ENCODE measurements around the gene CUL4A. TPM values are rescaled to one million over a fixed set of nuclear protein-coding genes. Genes with fewer than 3 reads are reported as not detected.

CUL4A gene
- total RNA-seq, 4 donors from 2014 or later: 55.8 to 110 (median 76.8) TPM

DNA sequence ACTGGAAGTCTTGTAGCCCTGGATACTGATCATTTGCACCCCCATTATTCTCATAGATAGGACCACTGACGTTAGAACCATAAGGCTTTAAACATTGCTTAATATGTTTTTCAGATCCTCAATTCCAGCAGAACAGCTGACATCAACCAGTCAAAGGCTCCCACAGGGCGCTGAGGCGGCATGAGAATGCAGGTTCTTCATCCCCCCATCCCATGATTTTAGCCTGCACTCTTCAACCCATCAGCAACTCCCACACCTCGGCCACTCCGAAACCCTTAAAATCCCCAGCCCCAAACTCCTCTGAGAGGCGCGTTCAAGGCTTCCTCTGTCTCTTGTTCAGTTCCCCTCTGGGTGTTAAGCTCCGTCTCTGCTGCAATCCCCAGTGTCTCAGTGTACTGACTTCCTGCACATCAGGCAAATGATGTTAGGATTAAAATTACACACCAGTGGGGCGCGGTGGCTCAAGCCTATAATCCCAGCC lies 63.3 kb downstream of the CUL4A start:
- Histone ChIP-seq H3K4me1 (peaks cover 0 to 21% (median 3%) of the 10 kb centered on the region in 3 donors), H3K9me3 (no peaks in the 10 kb centered on the region), H3K4me3 (no peak overlapping the region), H3K27me3 (no peaks in the 10 kb centered on the region), H3K36me3 (peaks cover 0 to 7% (median 0%) of the 10 kb centered on the region in 3 donors), H3K27ac (no peak overlapping the region)
- intact Hi-C loops (cut with DNase I): loop anchor here (10.0 kb wide), 1 partner anchor 122 kb away; no protein-coding TSS in a partner anchor
- 80 to 85% methylated on average over 10 of the region's 10 CpGs for WGBS, 2 donors
- TF ChIP-seq POLR2A (IDR thresholded peaks at IDR 0.05): no peak
- TF ChIP-seq, protein P1, sequence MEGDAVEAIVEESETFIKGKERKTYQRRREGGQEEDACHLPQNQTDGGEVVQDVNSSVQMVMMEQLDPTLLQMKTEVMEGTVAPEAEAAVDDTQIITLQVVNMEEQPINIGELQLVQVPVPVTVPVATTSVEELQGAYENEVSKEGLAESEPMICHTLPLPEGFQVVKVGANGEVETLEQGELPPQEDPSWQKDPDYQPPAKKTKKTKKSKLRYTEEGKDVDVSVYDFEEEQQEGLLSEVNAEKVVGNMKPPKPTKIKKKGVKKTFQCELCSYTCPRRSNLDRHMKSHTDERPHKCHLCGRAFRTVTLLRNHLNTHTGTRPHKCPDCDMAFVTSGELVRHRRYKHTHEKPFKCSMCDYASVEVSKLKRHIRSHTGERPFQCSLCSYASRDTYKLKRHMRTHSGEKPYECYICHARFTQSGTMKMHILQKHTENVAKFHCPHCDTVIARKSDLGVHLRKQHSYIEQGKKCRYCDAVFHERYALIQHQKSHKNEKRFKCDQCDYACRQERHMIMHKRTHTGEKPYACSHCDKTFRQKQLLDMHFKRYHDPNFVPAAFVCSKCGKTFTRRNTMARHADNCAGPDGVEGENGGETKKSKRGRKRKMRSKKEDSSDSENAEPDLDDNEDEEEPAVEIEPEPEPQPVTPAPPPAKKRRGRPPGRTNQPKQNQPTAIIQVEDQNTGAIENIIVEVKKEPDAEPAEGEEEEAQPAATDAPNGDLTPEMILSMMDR (IDR thresholded peaks at IDR 0.05): no peak
- DNase-seq: no peak

- Histone ChIP-seq H3K36me3 (peaks cover 0 to 7% (median 0%) of the 10 kb centered on the region in 3 donors), H3K4me1 (peaks cover 0 to 21% (median 3%) of the 10 kb centered on the region in 3 donors), H3K27ac (peak overlapping the region in 1 of 4 donors; percentile 53), H3K9me3 (no peaks in the 10 kb centered on the region), H3K27me3 (no peaks in the 10 kb centered on the region), H3K4me3 (no peak overlapping the region)
- no peak for DNase-seq
- TF ChIP-seq POLR2A (IDR thresholded peaks at IDR 0.05): no peak
- TF ChIP-seq, protein P1 (IDR thresholded peaks at IDR 0.05): no peak
- 76 to 79% methylated on average over 6 of the region's 6 CpGs for WGBS, 2 donors
- intact Hi-C loops (cut with DNase I): loop anchor here (10.0 kb wide), 1 partner anchor 121 kb away; no protein-coding TSS in a partner anchor
These were observed 63.9 kb downstream of the CUL4A start for GRCh38 chr13:113273321-113273720.

DNA sequence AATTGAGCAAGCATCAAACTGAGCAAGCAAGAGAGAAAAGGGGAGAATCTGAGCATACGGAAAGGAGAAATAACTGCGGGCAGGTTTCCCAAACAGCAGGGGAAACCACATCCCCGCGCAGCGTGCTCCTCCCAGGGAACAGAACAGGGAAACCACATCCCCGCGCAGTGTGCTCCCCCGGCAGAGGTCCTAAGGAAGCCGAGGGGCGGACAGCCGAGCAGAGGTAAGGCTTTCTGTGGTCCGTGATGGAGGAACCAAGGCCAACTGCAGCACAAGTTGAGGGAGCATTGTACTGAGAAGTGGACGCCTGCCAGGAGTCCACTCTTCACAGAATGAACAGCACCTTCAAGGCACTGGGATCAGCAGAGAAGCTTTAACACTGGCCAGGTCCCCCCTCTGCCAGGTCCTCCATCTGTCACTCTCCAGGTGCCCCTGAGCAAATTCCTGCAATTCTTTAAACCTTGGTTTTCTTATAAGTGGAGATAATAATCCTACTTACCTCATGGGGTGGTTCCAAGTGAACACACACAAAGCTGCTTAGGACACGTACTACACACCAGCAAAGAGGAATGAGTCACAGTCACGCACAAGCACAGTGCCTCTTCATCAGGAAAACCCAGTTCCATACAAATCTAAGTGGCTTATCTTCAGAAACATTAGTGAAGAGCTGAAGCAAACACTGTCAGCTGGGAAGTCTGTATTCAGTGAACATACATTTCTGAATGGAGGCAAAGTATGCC lies 64.6 kb downstream of the CUL4A start:
- WGBS, 2 donors: 73 to 81% methylated on average over 15 of the region's 15 CpGs
- H3K4me1 ChIP-seq: peaks cover 0 to 21% (median 3%) of the 10 kb centered on the region in 3 donors
- H3K4me3 ChIP-seq: no peak overlapping the region
- peaks cover 0 to 7% (median 0%) of the 10 kb centered on the region in 3 donors for H3K36me3 ChIP-seq
- no peaks in the 10 kb centered on the region for H3K9me3 ChIP-seq
- no peak for TF ChIP-seq POLR2A (IDR thresholded peaks at IDR 0.05)
- TF ChIP-seq, protein P1 (IDR thresholded peaks at IDR 0.05): no peak
- H3K27me3 ChIP-seq: no peaks in the 10 kb centered on the region
- intact Hi-C loops (cut with DNase I): loop anchor here (10.0 kb wide), 1 partner anchor 121 kb away; no protein-coding TSS in a partner anchor
- no peak for DNase-seq
- peak overlapping the region in 1 of 4 donors; percentile 53 for H3K27ac ChIP-seq

- Histone ChIP-seq H3K9me3 (no peaks in the 10 kb centered on the region), H3K27ac (peak overlapping the region in 1 of 4 donors; percentile 52), H3K4me3 (no peak overlapping the region), H3K36me3 (peaks cover 0 to 7% (median 0%) of the 10 kb centered on the region in 3 donors), H3K4me1 (peaks cover 0 to 21% (median 3%) of the 10 kb centered on the region in 3 donors), H3K27me3 (no peaks in the 10 kb centered on the region)
- WGBS, 2 donors: 65 to 70% methylated on average over 3 of the region's 3 CpGs
- intact Hi-C loops (cut with DNase I): loop anchor here (10.0 kb wide), 1 partner anchor 120 kb away; no protein-coding TSS in a partner anchor
- no peak for DNase-seq
- TF ChIP-seq, protein P1 (IDR thresholded peaks at IDR 0.05): no peak
These were observed 65.3 kb downstream of the CUL4A start for GRCh38 chr13:113274721-113275120.

DNA sequence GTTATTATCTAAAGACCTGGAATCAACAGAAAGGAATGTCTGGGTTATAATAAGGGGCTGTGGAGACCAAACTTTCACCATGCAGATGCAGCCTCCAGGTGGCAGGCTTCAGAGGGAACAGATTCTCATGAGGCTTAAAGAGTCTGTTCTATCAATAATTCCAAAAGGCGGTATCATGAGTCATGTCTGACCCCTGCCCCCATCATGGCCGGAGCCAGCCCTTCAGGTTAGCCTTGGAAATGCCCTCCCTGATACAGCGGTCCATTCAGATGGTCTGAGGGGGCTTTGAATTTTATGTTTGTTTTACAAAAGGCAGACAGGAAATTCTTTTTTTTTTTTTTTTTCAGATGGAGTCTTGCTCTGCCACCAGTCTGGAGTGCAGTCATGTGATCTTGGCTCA lies 66.0 kb downstream of the CUL4A start:
- H3K9me3 ChIP-seq: no peaks in the 10 kb centered on the region
- H3K4me1 ChIP-seq: peaks cover 0 to 21% (median 3%) of the 10 kb centered on the region in 3 donors
- no peak overlapping the region for H3K4me3 ChIP-seq
- DNase-seq: no peak
- H3K27ac ChIP-seq: no peak overlapping the region
- peaks cover 0 to 5% (median 0%) of the 10 kb centered on the region in 3 donors for H3K36me3 ChIP-seq
- no peaks in the 10 kb centered on the region for H3K27me3 ChIP-seq
- TF ChIP-seq, protein P1 (IDR thresholded peaks at IDR 0.05): peak in 5 of 6 experiments; percentile 31 to 58 (median 53)
- TF ChIP-seq POLR2A (IDR thresholded peaks at IDR 0.05): no peak
- intact Hi-C loops (cut with DNase I): loop anchor here (10.0 kb wide), 1 partner anchor 119 kb away; no protein-coding TSS in a partner anchor
- WGBS, 2 donors: 2 to 4% methylated on average over 3 of the region's 3 CpGs
